Urothelium cell line (cell line): ENCODE measurements around the gene ZNF557.
"Not testable (repeated sequence)": the region's sequence is repeated elsewhere in the genome, so short reads cannot be mapped to it uniquely, and the experiment has no call there.

Source experiments
- DNase-seq: peaks from one replicate; pipeline ENCODE4 v3.0.0; 2011; ENCODE audit warnings: low spot score, mixed read lengths
- FAIRE-seq: peaks from 2 replicates; lab custom pipeline; 2011; peaks lifted over from hg19 to GRCh38; lab: Jason Lieb, UNC

Gene ZNF557

DNA sequence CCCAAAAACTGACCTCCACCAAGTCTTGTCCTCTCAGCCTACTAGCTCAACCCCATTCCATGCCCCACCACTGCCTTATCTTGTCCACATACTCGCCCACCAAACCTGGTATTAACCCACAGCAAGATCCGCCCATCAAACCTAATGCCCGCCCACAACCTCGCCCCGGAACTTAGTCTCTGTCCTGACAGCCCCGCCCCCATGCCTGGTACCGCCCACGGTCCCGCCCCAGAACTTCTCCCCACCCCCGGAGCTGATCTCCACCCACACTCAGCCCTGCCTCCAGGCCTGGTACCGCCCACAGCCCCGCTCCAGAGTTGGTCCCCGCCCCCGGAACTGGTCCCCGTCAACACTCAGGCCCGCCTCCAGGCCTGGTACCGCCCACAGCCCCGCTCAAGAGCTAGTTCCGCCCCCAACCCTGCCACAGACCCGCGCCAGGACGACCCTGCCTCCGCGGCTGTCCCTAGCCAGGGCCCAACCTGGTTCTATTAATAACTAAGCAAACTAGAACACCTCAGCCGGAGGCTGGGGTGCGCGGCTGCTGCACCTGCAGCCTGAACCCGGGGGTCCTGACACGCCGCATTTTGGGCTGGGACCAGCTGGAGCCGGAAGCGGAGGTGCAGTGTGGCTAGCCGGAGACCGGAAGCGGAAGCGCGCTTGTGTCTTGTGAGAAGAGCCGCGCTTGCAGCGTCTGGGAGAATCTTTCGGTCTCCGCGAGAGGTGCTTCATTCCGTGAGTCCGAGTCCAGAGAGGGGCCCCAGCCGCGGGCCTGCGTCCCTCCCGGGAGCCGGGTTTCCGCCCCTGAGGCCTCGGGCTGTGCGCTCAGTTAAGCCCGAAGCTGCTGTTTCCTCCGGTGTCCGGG lies at the start of gene ZNF557:
Gene ZNF557 (plus strand): TSS at position 662 of the 862 bp plus-strand sequence. CDS start 5,372 bp downstream, outside the sequence.
- DNase-seq, result peak; percentile 90
- FAIRE-seq, result peak; percentile 55

DNA sequence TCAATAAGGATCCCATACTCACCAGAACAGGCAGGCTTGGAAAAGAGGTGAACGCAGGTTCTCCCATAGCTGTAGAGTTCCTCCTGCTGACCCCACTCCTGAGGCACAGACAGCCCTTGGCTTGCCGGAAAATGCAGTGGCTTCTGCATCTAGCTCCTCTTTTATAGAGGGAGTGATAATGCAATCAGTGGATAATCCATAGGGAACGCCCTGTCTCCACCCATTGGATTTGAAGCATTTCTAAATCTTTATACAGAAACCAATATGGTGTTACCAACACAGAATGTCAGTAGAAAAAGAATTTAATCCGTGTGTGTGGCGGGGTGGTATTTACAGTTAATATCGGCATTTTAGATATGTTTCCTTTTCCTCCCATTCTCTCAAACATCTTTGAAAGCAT lies 48.2 kb upstream of the ZNF557 start, which contains the start of gene MBD3L2B:
Gene MBD3L2B (minus strand): TSS at position 101 of the 400 bp plus-strand sequence. CDS start 34 bp downstream, at position 67.
- DNase-seq, FAIRE-seq: not testable (repeated sequence)

DNA sequence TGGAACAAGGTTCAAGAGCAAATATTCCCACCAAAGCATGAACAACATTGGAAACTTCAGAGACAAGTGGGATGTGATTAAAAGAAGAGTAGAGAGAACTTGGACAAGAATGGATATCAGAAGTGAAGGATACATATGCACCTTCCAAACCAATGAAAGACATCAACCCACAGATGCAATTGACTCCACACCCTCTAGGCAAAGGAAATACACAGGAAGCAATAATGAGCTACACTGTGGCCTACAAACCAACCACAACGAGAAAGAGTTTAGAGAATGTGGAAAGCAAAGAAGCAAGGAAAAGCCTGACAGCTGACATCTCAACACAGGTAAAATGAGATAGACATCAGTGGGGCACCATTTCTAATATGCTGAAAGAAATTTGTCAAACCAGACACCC lies 40.7 kb upstream of the ZNF557 start:
- FAIRE-seq, DNase-seq: not testable (repeated sequence)

DNA sequence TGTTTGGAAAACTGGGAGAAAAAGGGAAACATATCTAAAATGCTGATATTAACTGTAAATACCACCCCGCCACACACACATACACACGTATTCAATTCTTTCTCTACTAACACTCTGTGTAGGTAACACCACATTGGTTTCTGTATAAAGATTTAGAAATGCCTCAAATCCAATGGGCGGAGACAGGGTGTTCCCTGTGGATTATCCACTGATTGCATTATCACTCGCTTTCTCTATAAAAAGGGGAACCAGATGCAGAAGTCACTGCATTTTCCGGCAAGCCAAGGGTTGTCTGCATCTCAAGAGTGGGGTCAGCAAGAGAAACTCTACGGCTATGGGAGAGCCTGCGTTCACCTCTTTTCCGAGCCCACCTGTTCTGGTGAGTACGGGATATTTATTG lies 39.2 kb upstream of the ZNF557 start, which contains the start of gene MBD3L5:
Gene MBD3L5 (plus strand): TSS at position 301 of the 400 bp plus-strand sequence. CDS start 34 bp downstream, at position 335.
- FAIRE-seq, DNase-seq: not testable (repeated sequence)

DNA sequence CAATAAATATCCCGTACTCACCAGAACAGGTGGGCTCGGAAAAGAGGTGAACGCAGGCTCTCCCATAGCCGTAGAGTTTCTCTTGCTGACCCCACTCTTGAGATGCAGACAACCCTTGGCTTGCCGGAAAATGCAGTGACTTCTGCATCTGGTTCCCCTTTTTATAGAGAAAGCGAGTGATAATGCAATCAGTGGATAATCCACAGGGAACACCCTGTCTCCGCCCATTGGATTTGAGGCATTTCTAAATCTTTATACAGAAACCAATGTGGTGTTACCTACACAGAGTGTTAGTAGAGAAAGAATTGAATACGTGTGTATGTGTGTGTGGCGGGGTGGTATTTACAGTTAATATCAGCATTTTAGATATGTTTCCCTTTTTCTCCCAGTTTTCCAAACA lies 29.4 kb upstream of the ZNF557 start, which contains the start of gene MBD3L4:
Gene MBD3L4 (minus strand): TSS at position 101 of the 400 bp plus-strand sequence. CDS start 35 bp downstream, at position 66.
- not testable (repeated sequence) for FAIRE-seq, DNase-seq

DNA sequence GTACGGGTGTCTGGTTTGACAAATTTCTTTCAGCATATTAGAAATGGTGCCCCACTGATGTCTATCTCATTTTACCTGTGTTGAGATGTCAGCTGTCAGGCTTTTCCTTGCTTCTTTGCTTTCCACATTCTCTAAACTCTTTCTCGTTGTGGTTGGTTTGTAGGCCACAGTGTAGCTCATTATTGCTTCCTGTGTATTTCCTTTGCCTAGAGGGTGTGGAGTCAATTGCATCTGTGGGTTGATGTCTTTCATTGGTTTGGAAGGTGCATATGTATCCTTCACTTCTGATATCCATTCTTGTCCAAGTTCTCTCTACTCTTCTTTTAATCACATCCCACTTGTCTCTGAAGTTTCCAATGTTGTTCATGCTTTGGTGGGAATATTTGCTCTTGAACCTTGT lies 27.9 kb upstream of the ZNF557 start:
- not testable (repeated sequence) for FAIRE-seq, DNase-seq

DNA sequence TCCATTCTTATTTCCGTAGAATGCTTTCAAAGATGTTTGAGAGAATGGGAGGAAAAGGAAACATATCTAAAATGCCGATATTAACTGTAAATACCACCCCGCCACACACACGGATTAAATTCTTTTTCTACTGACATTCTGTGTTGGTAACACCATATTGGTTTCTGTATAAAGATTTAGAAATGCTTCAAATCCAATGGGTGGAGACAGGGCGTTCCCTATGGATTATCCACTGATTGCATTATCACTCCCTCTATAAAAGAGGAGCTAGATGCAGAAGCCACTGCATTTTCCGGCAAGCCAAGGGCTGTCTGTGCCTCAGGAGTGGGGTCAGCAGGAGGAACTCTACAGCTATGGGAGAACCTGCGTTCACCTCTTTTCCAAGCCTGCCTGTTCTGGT lies 20.5 kb upstream of the ZNF557 start, which contains the start of gene MBD3L2:
Gene MBD3L2 (plus strand): TSS at position 301 of the 400 bp plus-strand sequence. CDS start 53 bp downstream, at position 354.
- not testable (repeated sequence) for FAIRE-seq, DNase-seq

DNA sequence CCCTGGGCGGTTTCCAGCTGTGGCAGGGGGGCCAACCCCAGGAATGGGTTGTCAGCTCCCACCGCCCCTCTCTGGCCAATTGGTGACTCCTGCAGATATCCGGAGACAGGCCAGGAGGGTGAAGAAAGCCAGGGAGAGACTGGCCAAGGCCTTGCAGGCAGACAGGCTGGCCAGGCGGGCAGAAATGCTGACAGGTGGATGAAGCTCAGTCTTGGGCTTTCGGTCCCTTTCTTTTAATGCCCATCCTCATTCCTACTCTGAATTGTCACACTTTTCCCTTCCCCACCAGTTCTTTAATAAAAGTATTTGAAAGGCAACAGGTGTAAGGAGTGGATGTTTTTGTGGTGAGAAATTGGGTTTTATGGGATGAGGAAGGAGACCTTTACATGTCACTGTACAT lies 18.1 kb upstream of the ZNF557 start:
- DNase-seq, FAIRE-seq: not testable (repeated sequence)

DNA sequence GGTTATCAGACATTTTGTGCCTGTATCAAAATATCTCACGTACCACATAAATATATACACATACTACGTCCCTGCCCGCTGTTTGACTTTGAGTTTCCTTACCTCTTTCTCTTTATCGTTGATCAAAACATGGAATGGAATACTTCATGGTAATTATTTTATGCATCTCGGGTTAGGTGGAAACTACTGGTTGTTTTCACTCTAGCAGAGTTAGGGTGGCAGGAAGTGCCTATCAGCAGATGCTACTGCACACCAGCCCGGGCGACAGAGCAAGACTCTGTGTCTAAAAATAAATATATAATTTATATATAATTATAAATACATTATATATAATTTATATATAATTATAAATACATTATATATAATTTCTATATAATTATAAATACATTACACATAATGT lies 16.6 kb upstream of the ZNF557 start:
- not testable (repeated sequence) for FAIRE-seq, DNase-seq

DNA sequence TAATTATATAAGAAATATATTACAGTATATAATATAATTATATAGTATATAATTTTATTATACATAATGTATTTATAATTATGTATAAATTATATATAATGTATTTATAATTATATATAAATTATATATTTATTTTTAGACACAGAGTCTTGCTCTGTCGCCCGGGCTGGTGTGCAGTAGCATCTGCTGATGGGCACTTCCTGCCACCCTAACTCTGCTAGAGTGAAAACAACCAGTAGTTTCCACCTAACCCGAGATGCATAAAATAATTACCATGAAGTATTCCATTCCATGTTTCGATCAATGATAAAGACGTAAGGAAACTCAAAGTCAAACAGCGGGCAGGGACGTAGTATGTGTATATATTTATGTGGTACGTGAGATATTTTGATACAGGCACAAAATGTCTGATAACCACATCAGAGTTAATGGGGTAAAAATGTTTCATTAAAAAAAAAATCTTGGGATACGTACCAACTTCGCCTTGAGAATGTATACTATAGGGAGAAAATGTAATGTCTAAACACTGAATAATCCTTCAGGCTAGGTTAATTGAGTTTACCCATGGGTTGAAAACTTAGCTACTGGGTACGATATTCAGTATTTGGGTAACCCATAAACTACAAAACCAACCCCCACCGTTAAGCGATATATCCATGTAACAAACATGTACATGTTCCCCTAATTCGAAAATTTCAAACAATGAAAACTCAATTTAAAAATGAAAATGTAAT lies 14.7 kb upstream of the ZNF557 start:
- not testable (repeated sequence) for DNase-seq, FAIRE-seq

DNA sequence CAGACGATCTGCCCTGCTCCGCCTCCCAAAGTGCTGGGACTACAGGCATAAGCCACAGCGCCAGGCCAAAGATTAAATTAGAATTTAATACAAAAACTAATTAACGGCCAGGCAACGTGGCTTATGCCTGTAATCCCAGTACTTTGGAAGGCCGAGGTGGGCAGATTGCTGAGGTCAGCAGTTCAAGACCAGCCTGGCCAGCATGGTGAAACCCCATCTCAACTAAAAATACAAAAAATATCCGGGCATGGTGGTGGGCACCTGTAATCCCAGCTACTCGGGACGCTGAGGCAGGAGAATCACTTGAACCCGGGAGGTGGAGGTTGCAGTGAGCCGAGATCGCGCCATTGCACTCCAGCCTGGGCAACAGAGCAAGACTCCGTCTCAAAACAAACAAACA lies 13.8 kb upstream of the ZNF557 start:
- DNase-seq, FAIRE-seq: not testable (repeated sequence)

DNA sequence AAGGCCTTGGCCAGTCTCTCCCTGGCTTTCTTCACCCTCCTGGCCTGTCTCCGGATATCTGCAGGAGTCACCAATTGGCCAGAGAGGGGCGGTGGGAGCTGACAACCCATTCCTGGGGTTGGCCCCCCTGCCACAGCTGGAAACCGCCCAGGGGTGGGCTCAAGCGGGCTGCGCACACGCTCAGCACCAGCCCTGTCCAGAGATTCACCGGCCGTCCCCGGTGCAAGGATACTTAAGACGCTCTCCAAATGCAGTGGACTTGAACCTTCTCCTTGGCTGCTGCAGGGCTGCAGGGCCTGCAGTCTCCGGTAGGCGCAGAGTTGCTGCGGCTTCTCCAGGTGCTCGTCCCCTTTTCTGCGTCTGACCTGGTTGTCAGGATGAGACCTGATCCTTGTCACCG lies 13.1 kb upstream of the ZNF557 start:
- FAIRE-seq, result not testable (repeated sequence)

DNA sequence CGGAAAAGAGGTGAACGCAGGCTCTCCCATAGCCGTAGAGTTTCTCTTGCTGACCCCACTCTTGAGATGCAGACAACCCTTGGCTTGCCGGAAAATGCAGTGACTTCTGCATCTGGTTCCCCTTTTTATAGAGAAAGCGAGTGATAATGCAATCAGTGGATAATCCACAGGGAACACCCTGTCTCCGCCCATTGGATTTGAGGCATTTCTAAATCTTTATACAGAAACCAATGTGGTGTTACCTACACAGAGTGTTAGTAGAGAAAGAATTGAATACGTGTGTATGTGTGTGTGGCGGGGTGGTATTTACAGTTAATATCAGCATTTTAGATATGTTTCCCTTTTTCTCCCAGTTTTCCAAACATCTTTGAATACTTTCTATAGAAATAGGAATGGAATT lies 10.9 kb upstream of the ZNF557 start, which contains the start of gene MBD3L3:
Gene MBD3L3 (minus strand): TSS at position 101 of the 400 bp plus-strand sequence. CDS start 71 bp downstream, at position 30.
- not testable (repeated sequence) for FAIRE-seq, DNase-seq

More for the DNA sequence above, 13.1 kb upstream of the ZNF557 start:
- DNase-seq, result not testable (repeated sequence)

DNA sequence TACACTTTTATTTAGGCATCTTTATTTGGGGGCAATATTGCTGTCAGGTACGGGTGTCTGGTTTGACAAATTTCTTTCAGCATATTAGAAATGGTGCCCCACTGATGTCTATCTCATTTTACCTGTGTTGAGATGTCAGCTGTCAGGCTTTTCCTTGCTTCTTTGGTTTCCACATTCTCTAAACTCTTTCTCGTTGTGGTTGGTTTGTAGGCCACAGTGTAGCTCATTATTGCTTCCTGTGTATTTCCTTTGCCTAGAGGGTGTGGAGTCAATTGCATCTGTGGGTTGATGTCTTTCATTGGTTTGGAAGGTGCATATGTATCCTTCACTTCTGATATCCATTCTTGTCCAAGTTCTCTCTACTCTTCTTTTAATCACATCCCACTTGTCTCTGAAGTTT lies 9.5 kb upstream of the ZNF557 start:
- DNase-seq, FAIRE-seq: not testable (repeated sequence)

DNA sequence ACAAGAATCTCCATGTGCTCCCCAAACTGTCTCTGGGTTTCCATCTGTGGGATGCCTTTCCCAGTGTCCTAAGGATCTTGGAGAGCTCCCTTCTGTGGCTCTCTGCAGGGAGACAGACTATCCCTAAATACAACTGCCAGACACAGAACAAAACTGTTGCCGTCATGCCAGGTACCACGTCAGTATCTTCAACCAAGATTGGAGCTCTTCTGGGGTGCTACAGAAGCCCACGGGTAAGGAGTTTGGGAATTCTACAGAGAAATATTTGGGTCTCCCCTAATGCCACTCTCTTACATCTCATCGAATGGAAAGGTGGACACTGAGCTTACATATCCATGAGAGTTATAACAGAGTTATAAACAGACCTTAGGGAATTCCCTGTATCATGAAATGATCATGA lies 6.2 kb upstream of the ZNF557 start:
- no peak for FAIRE-seq
- no peak for DNase-seq

DNA sequence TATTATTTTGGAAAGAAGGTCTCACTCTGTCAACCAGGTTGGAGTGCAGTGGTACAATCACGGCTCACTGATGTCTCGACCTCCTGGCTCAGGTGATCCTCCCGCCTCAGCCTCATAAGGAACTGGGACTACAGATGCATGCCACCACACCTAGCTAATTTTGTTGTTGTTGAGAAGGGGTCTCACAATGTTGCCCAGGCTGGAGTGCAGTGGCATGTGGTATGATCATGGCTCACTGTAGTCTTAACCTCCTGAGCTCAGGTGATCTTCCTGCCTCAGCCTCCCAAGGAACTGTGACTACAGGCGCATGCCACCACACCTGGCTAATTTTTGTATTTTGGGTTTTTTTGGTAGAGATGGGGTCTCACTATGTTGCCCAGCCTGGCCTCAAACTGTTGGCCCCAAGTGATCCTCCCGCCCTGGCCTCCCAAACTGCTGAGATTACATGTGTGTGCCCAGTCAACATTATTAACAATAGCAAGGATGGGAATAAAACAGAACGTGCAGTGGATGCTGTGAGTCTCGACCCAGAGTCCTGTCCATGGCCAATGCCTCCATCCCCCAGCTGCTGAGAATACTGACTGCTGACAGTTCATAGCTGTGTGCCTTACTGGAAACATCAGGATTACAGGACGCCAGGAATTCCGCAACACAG lies 5.6 kb upstream of the ZNF557 start:
- no peak for DNase-seq
- FAIRE-seq, result no peak

DNA sequence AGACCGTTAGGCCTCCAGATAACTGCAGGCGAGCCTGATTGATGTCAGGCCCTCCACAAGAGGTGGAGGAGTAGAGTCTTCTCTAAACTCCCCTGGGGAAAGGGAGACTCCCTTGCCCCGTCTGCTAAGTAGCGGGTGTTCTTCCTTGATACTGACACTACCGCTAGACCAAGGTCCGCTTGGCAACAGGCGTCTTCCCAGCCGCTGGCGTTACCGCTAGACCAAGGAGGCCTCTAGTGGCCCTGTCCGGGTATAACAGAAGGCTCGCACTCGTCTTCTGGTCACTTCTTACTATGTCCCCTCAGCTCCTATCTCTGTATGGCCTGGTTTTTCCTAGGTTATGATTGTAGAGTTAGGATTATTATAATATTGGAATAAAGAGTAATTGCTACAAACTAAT lies 2.4 kb upstream of the ZNF557 start:
- not testable (repeated sequence) for FAIRE-seq, DNase-seq

DNA sequence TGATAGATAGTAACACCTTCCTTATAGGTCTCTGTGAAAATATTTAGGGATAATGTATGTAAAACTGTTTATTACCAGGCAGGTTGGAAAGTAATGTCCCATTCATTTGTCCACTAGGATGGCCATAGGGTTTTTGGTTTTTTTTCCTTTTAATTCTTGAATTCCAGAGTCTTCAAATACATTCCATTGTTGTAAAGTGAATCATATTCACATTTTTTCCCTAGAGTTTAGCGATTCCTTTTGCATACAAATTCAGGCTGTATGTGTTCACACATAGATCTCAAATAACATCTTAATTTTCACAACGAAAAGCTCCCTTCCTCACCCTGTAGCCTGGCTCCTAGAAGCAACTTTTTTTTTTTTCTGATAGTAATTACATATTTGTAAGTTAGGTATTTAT lies 1.8 kb upstream of the ZNF557 start:
- FAIRE-seq (no peak), DNase-seq (no peak)

DNA sequence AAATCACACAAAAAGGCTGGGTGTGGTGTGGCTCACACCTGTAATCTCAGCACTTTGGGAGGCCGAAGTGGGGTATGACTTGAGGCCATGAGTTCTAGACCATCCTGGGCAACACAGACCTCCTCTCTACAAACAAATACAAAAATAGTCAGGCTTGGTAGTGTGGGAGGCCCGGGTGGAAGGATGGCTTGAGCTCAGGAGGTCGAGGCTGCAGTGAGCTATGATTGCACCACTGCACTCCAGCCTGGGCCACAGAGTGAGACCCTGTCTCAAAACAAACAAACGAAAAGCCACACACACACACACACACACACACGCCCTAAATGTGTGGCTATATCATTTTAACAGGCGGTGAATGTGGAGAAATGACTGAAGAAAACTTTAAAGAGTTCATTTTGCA lies 904 bp upstream of the ZNF557 start:
- DNase-seq, result no peak
- no peak for FAIRE-seq

DNA sequence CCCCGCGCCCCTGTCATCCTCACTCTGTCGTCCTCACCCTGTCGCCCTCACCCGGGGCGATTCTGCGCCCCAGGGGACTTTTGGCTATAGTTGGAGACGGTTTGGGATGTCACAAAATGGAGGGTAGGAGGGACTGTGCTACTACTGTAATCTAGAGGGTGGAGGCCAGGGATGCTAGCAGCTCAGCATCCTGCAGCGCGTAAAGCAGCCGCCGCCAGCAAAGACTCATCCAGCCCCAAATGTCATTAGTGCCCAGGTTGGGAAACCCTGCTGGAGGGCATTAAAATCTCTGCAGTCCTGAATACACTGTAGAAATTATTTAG lies 362 bp downstream of the ZNF557 start:
- FAIRE-seq (no peak), DNase-seq (no peak)
